Measurements from ENCODE around the gene ZSWIM4.

The ZSWIM4 gene

DNA sequence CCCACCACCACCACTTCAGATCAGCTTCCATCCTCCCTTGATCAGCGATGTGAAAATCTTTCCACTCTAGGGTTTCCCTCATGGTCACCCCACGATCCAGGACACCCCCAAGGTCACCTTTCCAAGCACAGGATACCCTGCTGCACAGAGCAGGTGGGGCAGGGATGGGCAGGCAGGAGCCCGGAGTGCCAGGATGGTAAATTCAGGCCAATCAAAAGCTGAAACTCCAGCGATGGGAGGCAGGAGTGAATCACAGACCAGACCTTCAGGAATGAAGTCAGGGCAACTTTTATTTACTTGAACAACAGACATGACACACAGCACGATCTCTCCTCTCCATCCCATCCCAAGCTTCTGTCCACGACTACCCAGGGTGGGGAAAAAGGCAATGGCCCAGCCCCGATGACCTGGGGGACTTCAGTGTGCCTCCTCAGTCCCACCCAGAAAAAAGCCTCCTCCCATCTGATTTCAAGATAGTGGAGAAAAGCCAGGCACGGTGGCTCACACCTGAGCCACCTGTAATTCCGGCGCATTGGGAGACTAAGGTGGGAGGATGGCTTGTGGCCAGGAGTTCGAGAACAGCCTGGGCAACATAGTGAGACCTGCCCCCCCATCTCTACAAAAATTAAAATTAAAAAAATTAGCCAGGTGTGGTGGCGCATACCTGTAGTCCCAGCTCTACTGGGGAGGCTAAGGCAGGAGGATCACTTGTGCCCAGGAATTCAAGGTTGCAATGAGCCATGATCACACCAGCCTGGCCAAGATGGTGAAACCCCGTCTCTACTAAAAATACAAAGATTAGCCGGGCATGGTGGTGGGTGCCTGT lies 39.2 kb downstream of the ZSWIM4 start:
- peak; percentile 39 for DNase-seq (ENCODE audit: low spot score)

GRCh38 chr19:13835791-13836723 lies 40.8 kb downstream of the ZSWIM4 start:
- peak; percentile 2 for DNase-seq (ENCODE audit: low spot score)

- DNase-seq (ENCODE audit: low spot score): no peak
These were observed 43.3 kb downstream of the ZSWIM4 start for GRCh38 chr19:13838435-13839129.

DNA sequence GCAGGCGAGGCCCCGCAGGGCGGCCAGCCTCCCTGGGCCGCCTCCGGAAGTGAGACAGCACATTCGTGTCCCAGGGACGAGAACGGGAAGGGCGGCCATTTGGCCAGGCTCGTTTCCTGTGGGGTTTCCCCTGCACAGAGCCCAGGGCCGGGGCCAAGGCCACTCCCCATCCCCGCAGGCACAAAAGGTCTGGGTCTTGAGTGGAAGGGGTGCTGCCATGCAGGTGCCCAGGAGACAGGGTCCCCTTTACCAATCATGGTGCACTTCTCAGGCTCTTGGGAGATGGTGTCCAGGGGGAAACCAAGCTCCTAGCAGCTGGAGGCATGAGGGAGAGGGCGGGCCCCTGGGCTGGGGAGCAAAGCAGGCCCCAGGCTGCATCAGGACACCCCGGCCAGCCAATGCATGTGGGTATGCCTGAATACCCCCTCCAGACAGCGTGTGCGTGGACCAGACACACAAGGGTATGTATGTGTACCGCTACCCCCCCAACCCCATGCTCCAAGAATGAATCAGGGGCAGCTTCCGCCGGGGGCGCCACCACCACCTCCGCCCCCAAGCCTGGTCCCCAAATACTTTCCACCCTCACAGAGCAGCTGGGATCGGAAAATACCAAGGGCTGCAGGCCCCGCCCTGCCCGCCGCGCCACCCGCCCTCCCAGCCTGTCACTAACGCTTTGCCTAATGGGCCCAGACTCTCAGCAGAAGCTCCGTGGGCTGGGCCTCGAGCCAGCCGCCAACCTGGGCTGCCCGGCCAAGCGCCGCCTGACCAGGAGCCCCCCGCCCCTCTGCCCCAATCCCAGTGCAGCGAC lies 44.1 kb downstream of the ZSWIM4 start:
- DNase-seq (ENCODE audit: low spot score): peak; percentile 68

DNA sequence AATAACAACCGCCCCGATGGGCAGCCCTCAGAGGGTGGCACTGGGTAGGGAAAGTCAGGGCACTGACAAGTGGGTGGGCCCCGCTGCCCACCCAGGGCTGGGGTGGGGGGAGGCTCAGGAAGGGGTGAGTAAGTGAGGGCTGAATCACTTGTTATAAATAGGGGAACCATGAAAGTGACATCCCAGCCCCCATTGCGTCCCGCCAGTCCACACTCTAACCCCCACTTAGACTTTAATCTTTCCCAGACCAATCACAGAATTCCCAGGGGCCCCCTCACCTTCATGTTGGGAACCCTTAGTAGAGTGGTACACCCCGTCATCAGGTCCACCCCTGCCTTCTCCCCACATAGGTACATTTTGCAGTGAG lies 44.7 kb downstream of the ZSWIM4 start:
- DNase-seq (ENCODE audit: low spot score): peak; percentile 50

DNA sequence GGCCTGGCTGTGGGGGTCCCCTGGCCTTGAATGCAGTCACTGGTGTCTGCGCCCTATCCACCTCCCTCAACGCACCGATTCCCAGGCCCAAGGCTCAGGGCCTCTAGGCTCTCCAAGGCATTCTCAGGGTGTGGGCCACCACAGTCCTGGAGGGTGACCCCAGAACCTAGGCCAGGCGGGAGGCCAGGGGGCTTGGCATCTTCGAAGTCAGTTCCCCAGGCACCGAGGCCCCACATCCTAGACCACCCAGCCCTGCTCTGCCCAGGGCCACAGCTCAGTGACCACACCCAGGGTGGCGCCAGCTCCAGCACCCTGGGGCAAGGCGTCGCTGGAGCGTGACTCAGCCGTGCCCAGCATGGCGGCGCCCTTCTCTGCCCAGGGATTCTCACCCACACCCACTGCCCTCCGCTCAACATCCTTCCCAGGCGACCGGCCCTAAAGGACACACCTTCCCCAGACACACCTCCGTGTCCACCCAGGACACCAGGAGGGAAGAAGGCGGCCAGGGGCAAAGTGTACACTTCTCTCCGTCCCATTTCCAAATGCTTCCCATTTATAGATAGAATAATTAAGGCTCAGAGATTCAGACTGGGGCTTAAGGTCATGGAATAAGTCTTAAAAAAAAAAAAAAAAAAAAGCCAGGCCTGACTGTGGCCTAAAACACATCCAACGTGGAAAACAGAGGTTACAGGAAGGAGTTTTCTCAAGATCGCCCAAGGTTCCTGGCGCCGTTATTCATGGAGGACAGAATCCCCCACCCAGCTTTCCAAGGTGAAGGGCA lies 45.3 kb downstream of the ZSWIM4 start:
- peak; percentile 56 for DNase-seq (ENCODE audit: low spot score)

GRCh38 chr19:13841086-13841961 lies 46.1 kb downstream of the ZSWIM4 start:
- DNase-seq (ENCODE audit: low spot score): peak; percentile 15

- peak; percentile 5 for DNase-seq (ENCODE audit: low spot score)
These were observed 46.7 kb downstream of the ZSWIM4 start for GRCh38 chr19:13841962-13842290.

DNA sequence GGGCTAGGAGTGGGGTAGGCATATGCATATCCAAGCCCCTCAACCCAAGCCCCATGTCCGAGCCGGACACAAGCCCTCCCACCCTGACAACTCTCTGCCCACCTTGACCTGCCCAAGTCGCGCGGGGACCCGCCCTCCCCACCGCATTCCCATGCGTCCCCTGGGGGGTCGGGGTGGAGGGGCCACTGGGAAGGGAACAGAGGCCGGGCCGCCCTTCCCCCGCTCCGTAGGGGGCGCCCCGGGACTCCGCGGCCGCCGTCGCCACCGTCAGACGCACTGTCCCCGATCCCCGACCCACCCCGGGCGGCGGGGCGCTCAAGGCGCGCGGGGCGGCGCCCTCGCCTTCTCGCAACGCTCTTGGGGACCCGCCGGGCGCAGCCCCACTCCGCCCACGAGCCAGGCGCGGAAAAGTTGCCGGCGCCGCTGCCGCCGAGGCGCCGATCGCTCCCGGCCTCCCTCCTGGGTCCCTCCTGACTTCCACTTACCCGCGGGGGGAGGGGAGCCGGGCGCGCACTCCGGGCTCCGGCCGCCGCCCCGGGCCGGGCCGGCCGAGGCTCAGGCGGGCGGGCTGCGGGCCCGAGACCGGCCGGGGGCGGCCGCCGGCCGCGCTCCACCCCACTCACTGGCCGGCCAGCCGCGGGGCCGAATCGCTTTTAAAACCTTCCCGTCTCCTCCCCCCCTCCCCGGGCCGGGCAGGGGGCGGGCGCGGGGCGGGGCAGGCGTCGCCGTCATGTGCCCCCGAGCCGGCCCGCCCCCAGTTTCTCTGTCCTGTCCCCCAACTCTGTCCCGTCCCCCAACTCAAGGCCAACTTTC lies 47.3 kb downstream of the ZSWIM4 start:
- peak; percentile 88 for DNase-seq (ENCODE audit: low spot score)

GRCh38 chr19:13843104-13843921 lies 48.1 kb downstream of the ZSWIM4 start:
- no peak for DNase-seq (ENCODE audit: low spot score)

GRCh38 chr19:13844130-13844631 lies 48.9 kb downstream of the ZSWIM4 start:
- DNase-seq (ENCODE audit: low spot score): no peak

DNA sequence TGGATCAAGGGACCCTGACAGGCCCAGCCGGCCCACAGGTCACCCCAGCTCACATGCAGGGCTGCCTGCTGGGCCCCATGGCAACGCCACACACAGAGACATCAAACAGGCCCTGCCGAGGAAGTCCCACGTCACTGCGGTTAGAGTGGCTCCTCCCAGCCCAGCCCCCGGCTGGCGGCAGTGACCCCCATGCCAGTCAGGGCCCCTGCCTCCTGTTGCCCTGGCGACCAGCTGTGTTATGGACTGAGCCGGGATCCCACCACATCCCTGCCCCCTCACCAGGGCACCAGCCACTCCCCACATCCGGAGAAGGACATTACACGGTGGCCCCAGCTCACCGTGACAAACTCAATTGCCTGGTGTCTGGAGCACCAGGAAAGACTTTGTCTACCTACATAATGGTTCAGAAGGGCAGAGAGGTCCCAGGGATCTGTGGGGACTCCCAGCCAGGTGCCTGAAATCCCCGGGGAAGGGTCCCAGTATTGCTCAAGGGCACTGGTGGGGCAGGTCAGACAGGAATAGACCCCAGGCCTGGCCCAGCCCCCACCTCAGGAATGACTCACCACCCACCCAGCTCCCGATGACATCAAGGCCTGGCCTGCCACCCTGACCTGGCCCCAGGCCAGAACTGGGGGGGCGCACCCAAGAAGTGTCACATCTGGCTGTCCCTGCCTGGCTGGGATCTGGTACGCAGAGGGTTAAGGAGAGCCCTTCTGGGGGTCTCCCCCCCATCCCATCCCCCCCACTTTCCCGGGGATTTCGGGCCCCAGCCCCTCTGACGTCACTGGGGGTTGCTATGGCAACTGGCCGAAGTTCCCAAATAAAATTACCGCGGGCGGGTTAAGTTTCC lies 51.5 kb downstream of the ZSWIM4 start:
- peak; percentile 90 for DNase-seq (ENCODE audit: low spot score)

DNA sequence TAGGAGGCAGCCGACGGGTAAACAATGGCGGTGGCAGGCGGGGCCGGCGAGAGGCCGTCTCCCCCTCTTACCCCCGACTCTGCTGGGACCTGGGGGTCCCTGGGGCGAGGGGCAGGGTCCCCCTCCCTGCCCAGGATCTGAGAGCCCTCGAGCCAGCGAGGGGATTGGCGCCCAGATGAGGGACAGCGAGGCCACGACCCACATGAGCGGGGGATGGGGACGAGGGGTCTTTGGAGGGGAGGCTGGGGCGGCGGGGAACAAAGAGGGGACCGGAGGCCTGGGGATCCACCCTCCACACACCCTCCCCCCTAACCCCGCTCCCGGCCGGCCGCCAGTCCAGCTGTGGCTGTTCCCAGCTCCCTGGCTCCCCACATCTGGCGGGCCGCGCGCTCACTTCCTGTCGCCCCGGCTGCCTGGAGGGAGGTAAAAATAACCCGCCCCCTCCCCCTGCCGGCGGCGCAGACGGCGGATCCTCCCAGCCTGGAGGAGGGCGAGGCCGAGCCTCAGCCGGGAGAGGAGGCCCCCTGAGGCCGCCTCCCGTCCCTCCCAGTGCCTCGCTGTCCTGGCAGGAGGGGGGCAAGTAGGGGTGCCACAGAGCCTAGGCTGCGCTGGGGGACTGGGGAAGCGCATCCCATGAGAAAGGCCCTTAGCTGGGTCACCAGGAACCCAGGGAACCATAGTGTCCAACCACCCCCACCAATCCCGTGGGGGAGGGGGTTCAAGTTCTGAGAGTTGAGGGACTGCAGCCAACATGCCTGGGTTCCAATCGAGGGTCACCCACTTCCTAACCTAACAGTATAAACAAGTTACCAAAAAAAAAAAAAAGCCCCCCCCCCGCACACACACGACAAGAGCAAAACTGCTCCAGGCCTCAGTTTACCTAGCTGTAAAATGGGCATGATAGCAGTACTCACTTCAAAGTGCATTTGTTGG lies 52.4 kb downstream of the ZSWIM4 start:
- peak; percentile 83 for DNase-seq (ENCODE audit: low spot score)

GRCh38 chr19:13848340-13848677 lies 53.1 kb downstream of the ZSWIM4 start:
- no peak for DNase-seq (ENCODE audit: low spot score)

DNA sequence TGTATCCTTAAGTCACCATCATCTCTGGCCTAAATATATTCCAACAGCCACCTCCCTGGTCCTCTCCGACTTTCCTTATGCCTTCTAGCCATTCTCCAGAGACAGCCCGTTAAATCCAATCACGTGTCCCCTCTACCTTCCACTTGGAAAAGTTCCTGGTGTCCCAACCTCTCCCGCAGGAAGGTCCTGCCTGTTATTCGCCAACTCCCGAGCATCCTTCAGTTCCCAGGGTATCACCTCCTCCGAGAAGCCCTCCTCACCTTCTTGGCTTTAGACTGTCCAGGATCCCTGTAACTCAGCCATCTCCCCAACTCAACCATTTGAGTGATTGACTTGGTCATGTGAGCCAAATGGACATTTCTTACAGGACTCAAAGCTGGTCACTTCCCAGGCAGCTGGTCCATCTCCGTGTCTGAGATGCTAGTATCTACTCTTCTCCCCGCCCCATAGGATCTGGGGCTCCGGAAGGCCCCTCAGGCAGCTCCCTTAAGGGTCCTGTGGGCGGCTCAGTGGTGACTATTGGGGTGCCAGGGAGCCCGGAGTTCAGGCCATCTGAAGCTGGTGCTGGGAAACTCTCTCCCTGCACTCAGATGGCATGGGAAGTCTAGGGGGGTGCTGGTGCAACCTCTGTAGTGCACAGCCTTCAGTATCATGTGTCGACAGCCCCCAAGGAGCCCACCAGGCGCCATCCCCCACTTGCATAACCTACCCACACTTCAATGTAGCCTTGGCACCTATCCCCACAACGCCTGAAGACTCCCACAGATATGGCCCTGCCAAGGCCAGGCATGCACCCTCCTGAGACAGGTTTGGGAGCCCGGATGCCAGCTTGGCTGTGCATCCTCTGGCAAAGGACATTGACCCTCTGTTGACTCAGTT lies 53.8 kb downstream of the ZSWIM4 start:
- DNase-seq (ENCODE audit: low spot score): no peak
